Loucy (cell line): Measurements from ENCODE around the gene DSCAM.

ENCODE experiments used
- CTCF ChIP-seq: fragments of 200-600 bp; sonication (generic); conservative IDR thresholded peaks from 2 replicates; pipeline ENCODE4 v1.5.1; 2014; ENCODE audit warnings: mild to moderate bottlenecking, antibody characterized with exemption, low read length
- EZH2phosphoT487 ChIP-seq: fragments of 200-600 bp; IDR thresholded peaks from 2 replicates; pipeline ENCODE4 v1.6.1; 2018; ENCODE audit warnings: antibody characterized with exemption, mild to moderate bottlenecking, moderate library complexity, borderline replicate concordance

DNA sequence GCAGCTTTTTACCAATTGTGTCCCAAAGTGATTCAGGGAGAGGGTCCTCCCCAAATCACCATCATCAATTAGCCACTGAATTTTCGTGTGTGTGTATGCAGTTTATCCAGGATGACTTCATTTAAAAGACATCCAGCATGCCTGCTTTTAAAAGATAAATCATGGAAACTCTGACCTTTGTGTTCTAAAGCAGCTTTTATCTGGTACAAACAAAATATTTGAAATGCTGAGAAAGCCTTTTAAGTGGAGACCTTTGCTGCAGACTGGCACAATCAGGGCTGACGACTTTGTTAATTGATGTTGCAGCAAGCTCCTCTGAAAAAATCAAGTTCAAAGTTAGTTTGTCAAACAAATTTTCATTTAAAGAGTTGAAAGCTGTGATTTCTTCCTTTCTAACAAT lies 875.0 kb downstream of the DSCAM start:
- TF ChIP-seq CTCF (no peak), EZH2phosphoT487 (no peak)
